NB4 (cell line): Measurements from ENCODE around the gene TXNDC15.

ENCODE experiments used
- CTCF ChIP-seq: IDR thresholded peaks from one replicate; pipeline ENCODE4 v1.5.1; 2012; ENCODE audit warnings: low read depth, low read length
- MAX ChIP-seq: IDR thresholded peaks from 2 replicates; pipeline ENCODE4 v1.6.1; 2011; ENCODE audit warnings: low read depth, low read length
- MYC ChIP-seq: IDR thresholded peaks from 2 replicates; pipeline ENCODE4 v1.6.1; 2011; ENCODE audit warnings: low read depth, low read length
- POLR2A ChIP-seq: IDR thresholded peaks from 2 replicates; pipeline ENCODE4 v1.6.1; 2011; ENCODE audit warnings: mild to moderate bottlenecking; ENCODE audit not compliant: insufficient read length; ENCODE audit errors: extremely low read depth

DNA sequence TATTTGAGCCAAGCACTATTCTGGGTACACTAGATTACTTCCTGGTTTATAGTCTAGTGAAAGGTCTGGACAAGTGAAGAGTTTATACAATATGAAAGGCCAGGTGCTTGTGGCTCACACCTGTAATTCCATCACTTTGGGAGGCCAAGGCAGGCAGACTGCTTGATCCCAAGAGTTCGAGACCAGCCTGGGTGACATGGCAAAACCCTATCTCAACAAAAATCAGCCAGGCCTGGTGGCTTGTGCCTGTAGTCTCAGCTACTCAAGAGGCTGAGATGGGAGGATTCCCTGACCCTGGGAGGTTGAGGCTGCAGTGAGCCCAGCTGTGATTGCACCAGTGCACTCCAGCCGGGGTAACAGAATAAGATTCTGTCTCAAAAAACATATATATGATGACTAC lies 9.5 kb upstream of the TXNDC15 start:
- TF ChIP-seq CTCF (no peak), POLR2A (no peak), MAX (no peak), MYC (no peak)
